Stimulated activated memory B cell treated with anti-CD40 and anti-IgM and Interleukin-4, amounts not matched to agents 10 μg/mL and 1 μg/mL and 100 μg/mL, for 72 hours (primary cell): ENCODE data around the gene PEAK3.

Experiments
- ATAC-seq: fragments of 150-1000 bp; cut with Tn5 transposase; 2 replicates; pipeline ENCODE4 v1.10.0; 2021
- H3K27ac Mint-ChIP-seq: one replicate; pipeline ENCODE4 v1.8.0; 2022; ENCODE audit warnings: mild to moderate bottlenecking, mixed read lengths
- H3K27me3 Mint-ChIP-seq: one replicate; pipeline ENCODE4 v1.8.0; 2022; ENCODE audit warnings: mixed read lengths
- H3K36me3 Mint-ChIP-seq: one replicate; pipeline ENCODE4 v1.8.0; 2022; ENCODE audit warnings: mixed read lengths
- H3K4me1 Mint-ChIP-seq: one replicate; pipeline ENCODE4 v1.8.0; 2022; ENCODE audit warnings: mixed read lengths
- H3K4me3 Mint-ChIP-seq: one replicate; pipeline ENCODE4 v1.8.0; 2022; ENCODE audit warnings: mild to moderate bottlenecking, moderate library complexity, mixed read lengths
- H3K9me3 Mint-ChIP-seq: one replicate; pipeline ENCODE4 v1.8.0; 2022; ENCODE audit warnings: mixed read lengths

Gene PEAK3, protein sequence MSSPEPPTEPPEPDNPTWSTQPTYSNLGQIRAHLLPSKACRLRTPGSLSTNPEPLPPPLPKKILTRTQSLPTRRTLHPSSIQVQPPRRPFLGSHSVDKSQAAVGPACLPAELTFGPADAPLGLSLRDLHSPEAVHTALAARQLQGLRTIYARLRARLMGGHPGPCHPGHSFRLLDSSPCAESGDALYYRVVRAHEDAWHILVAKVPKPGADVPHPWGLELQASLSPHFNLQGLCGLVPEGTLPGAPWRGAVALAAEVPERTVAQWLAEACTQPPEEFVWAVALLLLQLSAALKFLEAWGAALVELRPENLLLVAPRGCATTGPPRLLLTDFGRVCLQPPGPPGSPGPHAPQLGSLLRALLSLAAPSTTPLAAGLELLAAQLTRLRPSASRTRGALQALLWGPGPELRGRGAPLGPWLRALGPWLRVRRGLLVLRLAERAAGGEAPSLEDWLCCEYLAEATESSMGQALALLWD

DNA sequence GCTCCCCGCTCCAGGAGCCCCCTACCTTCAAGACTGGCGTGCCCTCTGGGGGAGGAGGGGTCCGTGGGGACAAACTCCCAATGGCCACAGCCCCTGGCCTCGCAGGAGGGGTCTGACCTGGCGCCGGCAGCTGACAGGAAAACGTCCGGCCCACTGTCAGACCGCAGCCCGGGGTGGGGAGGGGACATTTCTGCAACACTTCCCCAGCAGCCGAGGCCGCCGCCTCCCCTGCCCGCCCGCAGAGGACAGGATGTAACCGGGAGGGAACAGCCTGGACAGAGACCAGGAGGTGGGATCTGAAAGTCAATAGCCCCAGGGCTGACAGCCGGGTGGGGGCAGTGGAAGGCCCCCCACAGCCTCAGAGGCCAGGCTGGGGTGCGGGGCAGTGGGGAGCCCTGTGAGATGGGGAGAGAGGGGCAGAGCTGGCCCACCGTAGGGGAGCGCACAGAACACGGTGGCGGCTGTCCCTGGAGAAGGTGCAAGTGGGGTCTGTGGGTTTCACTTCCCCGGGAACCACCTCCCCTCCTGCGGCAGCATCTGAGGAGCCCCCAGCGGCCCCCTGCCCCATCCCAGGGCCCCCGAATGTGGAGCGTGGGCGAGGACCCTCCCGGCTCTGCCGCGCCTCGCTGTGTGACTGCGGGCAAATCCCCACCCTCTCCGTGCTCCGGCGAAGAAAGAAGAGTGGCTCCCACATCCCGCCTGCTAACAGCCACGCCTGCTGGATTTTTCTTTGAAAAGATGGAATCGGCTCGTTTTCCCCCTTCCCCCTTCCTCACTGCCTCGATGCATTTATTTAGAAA lies at the start of gene PEAK3:
TSS of gene PEAK3 (minus strand) at position 114 of the 800 bp plus-strand sequence. CDS start 1,244 bp downstream, outside the sequence.
- peaks cover 4% of the 10 kb centered on the region for H3K36me3 Mint-ChIP-seq
- peak; percentile 81 for ATAC-seq
- peak within 1 kb of the TSS; percentile 82 for H3K4me3 Mint-ChIP-seq
- H3K27ac Mint-ChIP-seq, result peak within 1 kb of the TSS; percentile 86
- peaks cover 39% of the 10 kb centered on the region for H3K4me1 Mint-ChIP-seq
- no peaks in the 10 kb centered on the region for H3K27me3 Mint-ChIP-seq
- H3K9me3 Mint-ChIP-seq, result no peaks in the 10 kb centered on the region

DNA sequence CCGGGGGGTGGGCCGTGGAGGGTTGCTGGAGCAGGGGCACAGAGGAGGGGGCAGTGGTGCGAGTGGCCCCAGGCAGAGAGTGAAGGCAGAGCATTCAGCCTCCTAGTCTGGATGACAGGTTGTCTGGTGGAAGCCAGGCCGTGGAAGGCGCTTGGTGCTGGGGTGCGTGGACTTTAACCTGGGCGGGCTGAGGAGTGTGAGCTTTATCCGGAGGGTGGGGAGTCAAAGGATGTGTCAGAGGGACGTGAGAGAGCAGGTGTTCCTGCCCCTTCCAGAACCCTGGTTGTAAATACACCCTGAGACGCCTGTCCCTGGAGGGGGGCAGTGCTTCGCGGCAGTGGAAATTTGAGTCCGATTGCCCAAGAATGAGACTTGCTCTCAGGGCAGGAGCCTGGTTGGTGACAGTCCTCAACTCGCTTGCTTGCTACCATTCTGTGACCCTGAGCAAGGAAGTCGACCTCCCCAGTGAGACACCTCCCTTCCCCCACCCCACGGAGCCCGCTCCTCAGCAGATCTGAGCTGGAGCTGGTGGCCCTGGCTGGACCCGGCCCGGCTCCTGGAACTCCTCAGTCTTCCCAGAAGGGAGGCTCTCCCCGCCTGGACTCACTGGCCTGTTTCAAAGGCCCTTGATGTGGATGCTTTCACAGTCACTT lies 48.8 kb upstream of the PEAK3 start:
- Mint-ChIP-seq H3K9me3 (peaks cover 6% of the 10 kb centered on the region), H3K4me3 (peak overlapping the region; percentile 42), H3K4me1 (peaks cover 78% of the 10 kb centered on the region), H3K27ac (peak overlapping the region; percentile 89), H3K27me3 (no peaks in the 10 kb centered on the region), H3K36me3 (peaks cover 16% of the 10 kb centered on the region)
- no peak for ATAC-seq

DNA sequence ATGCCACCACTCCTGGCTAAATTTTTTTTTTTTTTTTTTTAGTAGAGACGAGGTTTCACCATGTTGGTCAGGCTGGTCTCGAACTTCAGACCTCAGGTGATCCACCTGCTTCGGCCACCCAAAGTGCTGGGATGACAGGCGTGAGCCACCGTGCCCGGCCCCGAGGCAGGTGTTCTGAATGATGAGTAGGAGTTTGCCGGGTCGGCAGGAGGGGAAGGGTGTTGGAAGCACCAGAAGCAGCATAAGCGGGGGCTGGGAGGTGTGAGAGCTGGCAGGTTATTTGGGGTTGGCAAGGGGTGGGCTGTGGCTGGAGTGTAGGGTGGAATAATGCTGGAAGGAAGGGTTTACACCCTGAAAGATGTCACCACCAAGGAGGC lies 48.3 kb upstream of the PEAK3 start:
- Mint-ChIP-seq H3K27ac (peak overlapping the region; percentile 89), H3K9me3 (peaks cover under 1% of the 10 kb centered on the region), H3K27me3 (no peaks in the 10 kb centered on the region), H3K4me1 (peaks cover 78% of the 10 kb centered on the region), H3K4me3 (peak overlapping the region; percentile 42), H3K36me3 (peaks cover 15% of the 10 kb centered on the region)
- no peak for ATAC-seq

DNA sequence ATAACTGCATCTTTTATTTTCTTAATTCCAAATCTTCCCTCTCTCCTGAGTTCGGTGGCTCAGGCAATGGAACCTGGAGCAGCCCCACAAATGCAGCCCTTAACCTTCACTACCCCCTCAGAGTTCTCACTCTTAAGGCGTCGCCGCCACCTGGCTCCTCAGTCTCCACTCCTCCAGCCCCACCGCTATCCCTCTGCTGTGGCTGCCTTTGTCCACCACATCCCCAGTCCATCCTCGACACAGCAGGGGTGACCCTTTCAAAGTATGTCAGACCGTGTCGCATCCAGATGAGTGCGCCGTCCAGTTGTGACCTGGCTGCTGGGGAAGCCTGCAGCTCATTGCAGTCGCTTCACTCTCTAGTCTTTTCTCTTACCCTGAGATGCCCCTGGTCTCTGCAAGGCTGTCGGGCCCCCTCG lies 47.5 kb upstream of the PEAK3 start:
- ATAC-seq, result no peak
- H3K27ac Mint-ChIP-seq, result peak overlapping the region; percentile 89
- no peaks in the 10 kb centered on the region for H3K27me3 Mint-ChIP-seq
- peaks cover 85% of the 10 kb centered on the region for H3K4me1 Mint-ChIP-seq
- H3K4me3 Mint-ChIP-seq, result peak overlapping the region; percentile 96
- H3K36me3 Mint-ChIP-seq, result peaks cover 13% of the 10 kb centered on the region
- H3K9me3 Mint-ChIP-seq, result no peaks in the 10 kb centered on the region

DNA sequence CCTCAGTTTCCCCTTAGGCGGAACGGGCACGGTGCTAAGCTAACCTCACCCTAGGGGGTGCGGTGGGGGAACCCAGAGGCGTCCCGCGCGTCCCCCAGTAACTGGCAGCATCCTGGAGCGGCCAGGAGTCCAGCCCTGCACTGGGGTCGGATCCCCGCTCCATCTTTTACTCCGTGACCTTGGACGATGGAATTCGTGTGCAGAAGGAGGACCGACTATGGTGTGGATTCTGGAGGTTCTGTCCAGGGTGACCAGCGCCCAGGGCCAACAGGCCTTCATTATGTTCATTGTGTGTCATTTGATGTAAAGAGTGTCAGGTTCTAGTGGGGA lies 47.1 kb upstream of the PEAK3 start:
- peaks cover 88% of the 10 kb centered on the region for H3K4me1 Mint-ChIP-seq
- peaks cover 17% of the 10 kb centered on the region for H3K36me3 Mint-ChIP-seq
- H3K9me3 Mint-ChIP-seq, result no peaks in the 10 kb centered on the region
- ATAC-seq, result no peak
- H3K27me3 Mint-ChIP-seq, result no peaks in the 10 kb centered on the region
- peak overlapping the region; percentile 89 for H3K27ac Mint-ChIP-seq
- peak overlapping the region; percentile 96 for H3K4me3 Mint-ChIP-seq

DNA sequence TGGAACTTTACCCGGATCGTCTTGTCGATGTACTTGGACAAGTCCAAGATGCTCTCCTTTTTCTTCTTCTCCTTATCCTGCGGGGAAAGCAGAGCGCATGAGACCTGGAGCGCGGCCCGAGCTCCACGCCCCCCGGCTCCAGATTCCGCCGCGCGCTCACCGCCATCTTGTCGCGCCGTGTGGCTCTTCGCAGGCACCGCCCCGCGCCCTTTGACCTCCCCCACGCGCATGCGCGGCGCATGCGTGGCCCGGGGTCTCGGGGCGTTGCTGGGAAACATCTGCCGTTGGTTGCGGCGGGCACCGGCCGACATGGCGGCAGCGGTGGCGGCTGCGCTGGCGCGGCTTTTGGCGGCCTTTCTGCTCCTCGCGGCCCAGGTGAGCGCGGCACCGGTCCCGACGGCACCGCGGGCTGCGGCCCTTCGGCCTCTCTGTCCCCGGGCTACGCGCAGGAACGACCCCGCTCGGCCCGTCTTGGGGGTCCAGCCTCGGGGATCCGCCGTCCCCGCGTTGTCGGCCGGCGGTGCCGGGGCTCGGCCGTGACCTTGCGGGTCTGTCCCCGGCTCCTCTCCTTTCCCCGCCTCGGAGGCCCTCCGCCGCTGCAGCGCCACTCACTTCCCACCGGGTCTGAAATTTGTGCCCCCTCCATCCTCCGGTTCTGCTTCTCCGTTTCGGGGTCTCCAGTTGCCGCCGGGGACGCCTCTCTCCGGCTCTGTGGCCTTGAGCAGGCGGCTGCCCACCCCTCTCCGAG lies 46.6 kb upstream of the PEAK3 start, which contains the start of the genes LSM7 and SPPL2B:
TSS of gene LSM7 (minus strand) at position 186 of the 748 bp plus-strand sequence. CDS start at position 166, 20 bp downstream.
TSS of gene SPPL2B (plus strand) at position 284 of the 748 bp plus-strand sequence. CDS start at position 310, 26 bp downstream.
- peaks cover 21% of the 10 kb centered on the region for H3K36me3 Mint-ChIP-seq
- H3K9me3 Mint-ChIP-seq, result no peaks in the 10 kb centered on the region
- H3K27ac Mint-ChIP-seq, result peak within 1 kb of the TSS; percentile 89
- H3K27me3 Mint-ChIP-seq, result no peaks in the 10 kb centered on the region
- H3K4me3 Mint-ChIP-seq, result peak within 1 kb of the TSS; percentile 96
- peaks cover 87% of the 10 kb centered on the region for H3K4me1 Mint-ChIP-seq
- ATAC-seq, result peak; percentile 71

DNA sequence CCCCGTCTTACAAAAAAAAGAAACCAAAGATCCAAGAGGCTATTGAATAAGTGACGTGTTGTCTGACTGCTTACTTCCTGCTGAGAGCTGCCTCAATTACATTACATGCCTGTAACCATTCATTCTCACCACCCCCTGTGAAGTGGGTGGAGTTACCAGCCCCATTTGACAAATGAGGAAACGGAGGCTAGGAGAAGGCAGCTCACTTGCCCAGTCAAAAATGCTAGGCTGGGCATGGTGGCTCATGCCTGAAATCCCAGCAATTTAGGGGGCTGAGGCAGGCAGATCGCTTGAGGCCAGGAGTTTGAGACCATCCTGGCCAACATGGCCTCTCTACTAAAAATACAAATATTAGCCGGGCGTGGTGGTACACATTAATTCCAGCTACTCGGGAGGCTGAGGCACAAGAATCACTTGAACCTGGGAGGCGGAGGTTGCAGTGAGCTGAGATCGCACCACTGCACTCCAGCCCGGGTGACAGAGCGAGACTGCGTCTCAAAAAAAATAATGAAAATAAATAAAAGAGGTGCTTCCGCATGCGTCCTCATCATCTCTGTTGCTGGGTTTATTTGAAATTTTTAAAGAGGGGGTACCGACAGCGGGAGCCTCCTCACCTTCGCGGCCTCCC lies 45.9 kb upstream of the PEAK3 start:
- Mint-ChIP-seq H3K27ac (peak overlapping the region; percentile 89), H3K4me1 (peaks cover 85% of the 10 kb centered on the region), H3K27me3 (no peaks in the 10 kb centered on the region), H3K4me3 (peak overlapping the region; percentile 96), H3K36me3 (peaks cover 26% of the 10 kb centered on the region), H3K9me3 (no peaks in the 10 kb centered on the region)
- ATAC-seq, result peak; percentile 59

DNA sequence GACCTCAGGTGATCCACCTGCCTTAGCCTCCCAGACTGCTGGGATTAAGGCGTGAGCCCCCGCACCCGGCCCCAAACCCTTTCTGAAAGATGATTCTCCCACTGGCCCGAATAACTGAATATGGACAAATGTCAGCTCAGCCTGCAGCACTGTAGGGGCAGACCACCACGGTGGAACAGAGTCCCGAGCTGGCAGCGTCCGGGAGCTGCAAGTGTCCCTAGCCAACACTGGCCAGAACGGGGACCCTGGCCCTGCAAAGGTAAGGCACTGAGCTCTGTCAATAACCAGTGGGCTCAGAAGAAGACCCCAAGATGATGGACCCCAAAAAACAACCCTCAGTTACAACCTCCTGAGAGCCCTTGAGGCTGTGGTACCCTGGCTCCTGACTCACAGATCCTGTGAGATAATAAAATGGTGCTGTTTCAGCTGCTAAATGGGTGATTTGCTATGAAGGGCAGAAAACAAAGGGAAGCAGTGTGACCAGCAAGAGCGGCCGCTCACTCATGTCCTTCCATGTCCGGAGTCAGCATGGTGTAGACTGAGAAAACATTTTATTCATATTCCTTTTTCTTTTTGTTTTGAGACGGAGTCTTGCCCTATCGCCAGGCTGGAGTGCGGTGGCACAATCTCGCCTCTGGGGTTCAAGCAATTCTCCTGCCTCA lies 44.9 kb upstream of the PEAK3 start:
- H3K36me3 Mint-ChIP-seq, result peaks cover 29% of the 10 kb centered on the region
- no peak for ATAC-seq
- H3K9me3 Mint-ChIP-seq, result no peaks in the 10 kb centered on the region
- H3K27ac Mint-ChIP-seq, result peak overlapping the region; percentile 89
- peak overlapping the region; percentile 96 for H3K4me3 Mint-ChIP-seq
- peaks cover 77% of the 10 kb centered on the region for H3K4me1 Mint-ChIP-seq
- no peaks in the 10 kb centered on the region for H3K27me3 Mint-ChIP-seq

DNA sequence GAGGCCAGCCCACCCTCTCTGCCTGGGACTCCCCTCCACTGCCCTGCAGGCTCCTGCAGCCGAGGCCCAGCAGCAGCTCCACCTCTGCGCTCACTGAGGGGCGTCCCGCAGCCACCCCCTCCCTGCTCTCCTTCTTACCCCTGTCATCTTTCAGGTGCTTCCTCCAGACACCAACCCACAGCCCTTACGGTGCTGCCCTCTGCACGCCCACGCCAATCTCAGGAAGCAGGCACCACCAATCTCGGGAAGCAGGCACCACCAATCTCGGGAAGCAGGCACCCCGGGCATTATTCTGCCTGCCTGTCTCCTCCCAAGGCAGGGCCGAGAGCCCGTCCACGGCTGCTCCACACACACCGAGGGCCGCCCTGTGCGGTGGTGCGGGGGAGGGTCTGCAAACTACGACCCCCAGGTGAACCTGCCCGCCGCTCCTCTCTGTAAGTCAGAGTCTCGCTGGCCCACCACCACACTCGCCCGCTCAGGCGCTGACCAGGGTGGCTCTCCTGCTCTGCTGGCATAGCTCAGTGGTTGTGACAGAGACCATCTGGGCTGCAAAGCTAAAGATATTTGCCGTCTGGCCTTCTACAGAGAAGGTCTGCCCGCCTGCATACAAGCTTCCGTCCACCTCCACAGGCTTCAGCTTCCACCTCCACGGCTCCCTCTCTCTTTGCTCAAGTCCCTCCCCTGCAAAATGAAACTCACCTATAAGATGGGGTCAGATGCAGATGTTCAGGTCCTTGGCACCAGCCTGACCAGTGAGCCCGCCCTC lies 43.5 kb upstream of the PEAK3 start:
- H3K36me3 Mint-ChIP-seq, result peaks cover 29% of the 10 kb centered on the region
- peak; percentile 5 for ATAC-seq
- no peaks in the 10 kb centered on the region for H3K27me3 Mint-ChIP-seq
- peak overlapping the region; percentile 71 for H3K4me3 Mint-ChIP-seq
- H3K4me1 Mint-ChIP-seq, result peaks cover 66% of the 10 kb centered on the region
- peak overlapping the region; percentile 89 for H3K27ac Mint-ChIP-seq
- no peaks in the 10 kb centered on the region for H3K9me3 Mint-ChIP-seq

DNA sequence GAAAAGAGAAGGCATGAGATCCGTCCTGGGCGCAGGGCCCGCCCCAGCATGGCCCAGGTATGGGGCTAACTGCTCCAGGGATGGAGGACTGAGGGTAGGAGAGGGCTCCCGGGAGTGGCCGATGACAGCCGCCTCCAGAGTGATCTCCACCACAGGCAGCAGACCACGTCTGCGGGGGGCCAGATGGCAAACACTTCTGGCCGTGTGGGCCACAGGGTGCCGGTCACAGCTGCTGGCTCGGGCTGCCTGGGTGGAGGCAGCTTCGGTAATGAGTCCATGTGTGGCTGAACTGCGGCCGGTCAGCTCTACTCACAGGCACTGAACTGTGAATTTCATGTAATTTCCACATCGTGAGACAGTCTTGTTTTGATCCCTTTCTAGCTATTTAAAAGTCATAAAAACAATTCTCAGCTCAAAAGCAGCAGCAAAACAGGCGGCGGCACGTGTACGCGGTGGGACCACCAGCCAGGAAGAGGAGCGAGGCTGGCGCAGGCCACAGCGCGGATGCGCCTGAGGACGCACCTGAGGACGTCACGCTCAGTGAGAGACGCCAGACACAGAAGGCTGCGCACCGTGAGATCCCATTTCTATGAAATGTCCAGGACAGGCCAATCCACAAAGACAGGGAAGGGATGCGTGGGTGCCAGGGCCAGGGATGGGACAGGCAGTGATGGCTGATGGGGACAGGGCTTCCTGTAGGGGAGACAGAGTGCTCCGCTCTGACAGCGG lies 42.4 kb upstream of the PEAK3 start:
- Mint-ChIP-seq H3K27me3 (no peaks in the 10 kb centered on the region), H3K4me1 (peaks cover 62% of the 10 kb centered on the region), H3K9me3 (no peaks in the 10 kb centered on the region), H3K36me3 (peaks cover 29% of the 10 kb centered on the region), H3K27ac (peak overlapping the region; percentile 89), H3K4me3 (peak overlapping the region; percentile 71)
- ATAC-seq, result peak; percentile 45

DNA sequence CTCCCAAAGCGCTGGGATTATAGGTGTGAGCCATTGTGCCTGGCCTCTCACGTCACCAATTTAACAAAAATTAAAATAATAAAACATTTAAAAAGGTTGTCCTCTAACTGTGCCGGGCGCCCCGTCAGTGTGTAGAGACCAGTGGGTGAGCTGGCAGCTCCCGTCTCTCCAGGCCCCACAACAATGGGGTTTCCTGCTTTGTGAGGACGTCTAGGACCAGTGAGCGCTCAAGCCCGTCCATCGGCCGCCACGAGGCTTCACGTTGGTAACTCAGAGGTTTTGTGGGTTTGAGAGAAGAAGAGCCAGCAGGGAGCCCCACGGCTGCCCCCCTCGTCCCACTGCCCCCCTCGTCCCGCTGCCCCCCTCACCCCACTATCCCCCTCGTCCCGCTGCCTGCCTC lies 41.7 kb upstream of the PEAK3 start:
- Mint-ChIP-seq H3K36me3 (peaks cover 29% of the 10 kb centered on the region), H3K9me3 (no peaks in the 10 kb centered on the region), H3K27ac (peak overlapping the region; percentile 89), H3K4me3 (peak overlapping the region; percentile 71), H3K4me1 (peaks cover 63% of the 10 kb centered on the region), H3K27me3 (no peaks in the 10 kb centered on the region)
- no peak for ATAC-seq

DNA sequence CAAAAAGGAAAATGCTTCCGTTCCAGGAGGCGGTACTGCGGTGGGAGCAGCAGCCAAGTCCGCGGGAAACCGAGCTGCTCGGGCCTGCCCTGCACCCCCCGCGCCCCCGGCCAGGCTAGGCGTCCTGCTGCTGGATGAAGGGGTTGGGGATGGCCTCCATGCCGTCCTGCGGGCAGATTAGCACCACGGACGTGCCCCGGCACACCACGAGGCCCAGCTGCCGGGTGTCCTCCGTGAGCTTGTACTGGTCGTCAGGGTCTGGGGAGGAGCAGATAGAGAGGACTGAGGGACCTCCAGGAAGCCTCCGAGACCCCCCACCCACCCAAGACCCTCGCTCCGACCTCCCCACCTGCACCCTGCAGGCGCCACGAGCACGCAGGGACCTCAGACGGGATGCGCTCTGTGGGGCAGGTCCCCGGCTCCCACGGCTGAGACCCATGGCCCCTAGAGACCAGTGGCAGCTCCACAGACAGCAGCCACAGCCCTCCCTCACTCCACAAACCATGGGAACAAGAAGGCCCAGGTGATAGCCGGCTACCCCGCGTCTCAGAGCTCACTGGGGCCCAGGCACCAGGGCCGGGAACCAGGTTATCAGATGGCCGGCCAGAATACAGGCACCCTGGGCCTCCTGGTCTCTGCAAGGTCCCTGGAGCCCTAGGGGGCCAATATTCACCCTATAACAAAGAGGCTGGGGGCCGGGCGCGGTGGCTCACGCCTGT lies 39.7 kb upstream of the PEAK3 start:
- Mint-ChIP-seq H3K36me3 (peaks cover 29% of the 10 kb centered on the region), H3K4me3 (no peak overlapping the region), H3K4me1 (peaks cover 72% of the 10 kb centered on the region), H3K9me3 (no peaks in the 10 kb centered on the region), H3K27me3 (no peaks in the 10 kb centered on the region), H3K27ac (no peak overlapping the region)
- ATAC-seq, result no peak
